H1 (cell line): ENCODE measurements around the gene KRT83. TPM values are rescaled to one million over a fixed set of nuclear protein-coding genes. Genes with fewer than 3 reads are reported as not detected.
A peak's percentile ranks its signal among the peaks of the same experiment; 100 is the strongest.

Experiments
- CTCF ChIA-PET: fragments of 300-600 bp; sonication (Branson Sonifier 250); formaldehyde crosslinking; loops from one replicate; lab custom pipeline; 2021; ENCODE audit not compliant: partially characterized antibody; lab: Charles Lee
- POLR2A ChIA-PET: fragments of 300-600 bp; sonication (Branson Sonifier 250); formaldehyde crosslinking; loops from one replicate; lab custom pipeline; 2021; ENCODE audit warnings: inconsistent platforms; ENCODE audit not compliant: partially characterized antibody; lab: Charles Lee
- DNase-seq, 2 experiments: peaks; one replicate each; pipeline versions ENCODE4 v3.0.0 to v3.0.0-alpha.2; 2010 to 2022; ENCODE audit warnings: low spot score in 2 of 2, low read depth in 1 of 2, mixed read lengths in 1 of 2
- FAIRE-seq: peaks from 2 replicates; lab custom pipeline; 2011; peaks lifted over from hg19 to GRCh38; lab: Jason Lieb, UNC
- H2AFZ ChIP-seq: 2 replicates; pipeline ENCODE4 v1.8.1; 2012; ENCODE audit warnings: low read length, inconsistent platforms
- H2AK5ac ChIP-seq: 2 replicates; pipeline ENCODE4 v1.6.1; 2013; ENCODE audit warnings: low read depth, low read length
- H2BK120ac ChIP-seq: replicated peaks from 2 replicates; pipeline ENCODE3; 2013; ENCODE audit warnings: low read depth, low read length, inconsistent platforms
- H2BK12ac ChIP-seq: 2 replicates; pipeline ENCODE4 v1.6.1; 2013; ENCODE audit warnings: low read depth, low read length
- H2BK15ac ChIP-seq: 2 replicates; pipeline ENCODE4 v1.6.1; 2013; ENCODE audit warnings: low read length
- H2BK20ac ChIP-seq: 2 replicates; pipeline ENCODE4 v1.6.1; 2013; ENCODE audit warnings: low read length
- H2BK5ac ChIP-seq: 2 replicates; pipeline ENCODE4 v1.6.1; 2013; ENCODE audit warnings: low read depth, low read length
- H3K14ac ChIP-seq: 2 replicates; pipeline ENCODE4 v1.6.1; 2013; ENCODE audit warnings: inconsistent platforms; ENCODE audit not compliant: insufficient read length
- H3K18ac ChIP-seq: 2 replicates; pipeline ENCODE4 v1.6.1; 2013; ENCODE audit warnings: low read length; ENCODE audit errors: extremely low read depth
- H3K23ac ChIP-seq: 2 replicates; pipeline ENCODE4 v1.6.1; 2013; ENCODE audit warnings: inconsistent platforms; ENCODE audit not compliant: insufficient read length
- H3K23me2 ChIP-seq: 2 replicates; pipeline ENCODE4 v1.6.1; 2013; ENCODE audit warnings: low read depth, low read length
- H3K27ac ChIP-seq: 2 replicates; pipeline ENCODE4 v1.6.1; 2011; ENCODE audit warnings: low read depth, low read length, inconsistent platforms
- H3K27me3 ChIP-seq, 4 experiments: replicated peaks in 1 of 4; 1 replicate in 1 of 4; 2 replicates in 3 of 4; pipeline versions ENCODE4 v1.6.1 to v1.8.1; 2011 to 2013; ENCODE audit warnings: low read length in 3 of 4, mild to moderate bottlenecking in 3 of 4, inconsistent platforms in 2 of 4, mixed read lengths in 2 of 4, moderate library complexity in 1 of 4; ENCODE audit not compliant: control insufficient read depth in 3 of 4, insufficient read depth in 3 of 4; ENCODE audit errors: extremely low read depth in 1 of 4
- H3K36me3 ChIP-seq, 4 experiments: 2 replicates each; pipeline versions ENCODE4 v1.6.1 to v1.8.1; 2011 to 2013; ENCODE audit warnings: mild to moderate bottlenecking in 4 of 4, low read length in 3 of 4, moderate library complexity in 2 of 4, control low read depth in 1 of 4, inconsistent platforms in 1 of 4; ENCODE audit not compliant: insufficient read depth in 4 of 4, control insufficient read depth in 2 of 4
- H3K4ac ChIP-seq: replicated peaks from 2 replicates; pipeline ENCODE3; 2013; ENCODE audit warnings: low read length, low read depth, mixed read lengths, inconsistent platforms; ENCODE audit not compliant: insufficient read length
- H3K4me1 ChIP-seq, 4 experiments: replicated peaks in 1 of 4; 1 replicate in 1 of 4; 2 replicates in 3 of 4; pipeline versions ENCODE4 v1.6.1 to v1.8.1; 2011 to 2013; ENCODE audit warnings: low read length in 3 of 4, inconsistent platforms in 2 of 4, mixed read lengths in 1 of 4; ENCODE audit not compliant: insufficient read depth in 4 of 4, control insufficient read depth in 3 of 4
- H3K4me2 ChIP-seq, 2 experiments: 2 replicates each; pipeline versions ENCODE4 v1.6.1 to v1.8.1; 2011 to 2013; ENCODE audit warnings: low read depth in 2 of 2, low read length in 2 of 2, control low read depth in 1 of 2, inconsistent platforms in 1 of 2, mild to moderate bottlenecking in 1 of 2; ENCODE audit not compliant: insufficient read depth in 1 of 2
- H3K4me3 ChIP-seq, 4 experiments: fragments of 200-600, 300-600 bp in 1 of 4; sonication (generic), shearing (Covaris generic), sonication (Bioruptor Twin) in 1 of 4; 2 replicates each; pipeline versions ENCODE4 v1.5.1 to v1.8.1; 2011 to 2016; ENCODE audit warnings: low read length in 4 of 4, low read depth in 3 of 4, control low read depth in 2 of 4, inconsistent platforms in 2 of 4, mild to moderate bottlenecking in 2 of 4, mixed read lengths in 1 of 4, moderate library complexity in 1 of 4; ENCODE audit not compliant: insufficient read depth in 2 of 4; ENCODE audit errors: extremely low read depth in 1 of 4
- H3K56ac ChIP-seq: replicated peaks from 2 replicates; pipeline ENCODE3; 2013; ENCODE audit warnings: low read depth, mild to moderate bottlenecking, mixed read lengths, low read length, inconsistent platforms; ENCODE audit not compliant: insufficient read length
- H3K79me1 ChIP-seq: 2 replicates; pipeline ENCODE4 v1.6.1; 2013; ENCODE audit warnings: low read depth, low read length, control low read depth
- H3K79me2 ChIP-seq, 2 experiments: 2 replicates each; pipeline versions ENCODE4 v1.6.1 to v1.8.1; 2012 to 2013; ENCODE audit warnings: low read length in 2 of 2, mild to moderate bottlenecking in 2 of 2, inconsistent platforms in 1 of 2; ENCODE audit not compliant: insufficient read depth in 2 of 2, control insufficient read depth in 1 of 2
- H3K9ac ChIP-seq, 4 experiments: replicated peaks in 1 of 4; 1 replicate in 1 of 4; 2 replicates in 3 of 4; pipeline versions ENCODE4 v1.6.1 to v1.8.1; 2011 to 2013; ENCODE audit warnings: low read depth in 3 of 4, low read length in 3 of 4, control low read depth in 2 of 4, mild to moderate bottlenecking in 2 of 4, moderate library complexity in 2 of 4, inconsistent platforms in 1 of 4; ENCODE audit errors: extremely low read depth in 1 of 4
- H3K9me3 ChIP-seq, 2 experiments: 2 replicates each; pipeline versions ENCODE4 v1.6.1 to v1.8.1; 2012 to 2013; ENCODE audit warnings: mild to moderate bottlenecking in 2 of 2, moderate library complexity in 2 of 2, control low read depth in 1 of 2, inconsistent platforms in 1 of 2, low read depth in 1 of 2, low read length in 1 of 2, mixed read lengths in 1 of 2; ENCODE audit not compliant: insufficient read depth in 2 of 2
- H4K20me1 ChIP-seq, 2 experiments: replicated peaks in 1 of 2; 2 replicates each; pipeline versions ENCODE3 to v1.8.1; 2011 to 2013; ENCODE audit warnings: inconsistent platforms in 2 of 2, low read length in 2 of 2, mild to moderate bottlenecking in 1 of 2; ENCODE audit not compliant: insufficient read depth in 2 of 2, control insufficient read depth in 1 of 2
- H4K5ac ChIP-seq: 2 replicates; pipeline ENCODE4 v1.6.1; 2013; ENCODE audit warnings: low read length, low read depth, mixed read lengths, inconsistent platforms; ENCODE audit not compliant: insufficient read length
- H4K8ac ChIP-seq: 2 replicates; pipeline ENCODE4 v1.8.0; 2013; ENCODE audit warnings: mild to moderate bottlenecking, moderate library complexity, low read length, inconsistent platforms; ENCODE audit not compliant: insufficient read depth; ENCODE audit errors: extremely low read depth
- H4K91ac ChIP-seq: replicated peaks from 2 replicates; pipeline ENCODE3; 2013; ENCODE audit warnings: low read length, mixed read lengths, inconsistent platforms; ENCODE audit not compliant: insufficient read length
- ATF2 ChIP-seq: IDR thresholded peaks from 2 replicates; pipeline ENCODE4 v1.6.1; 2012; ENCODE audit warnings: low read length, inconsistent platforms
- CBX8 ChIP-seq: fragments of 300-800, 300-1000 bp; sonication (generic); IDR thresholded peaks from 2 replicates; pipeline ENCODE4 v1.7.1; 2016; ENCODE audit warnings: low read depth, low read length, borderline replicate concordance
- FOSL1 ChIP-seq: IDR thresholded peaks from 2 replicates; pipeline ENCODE4 v1.6.1; 2011; ENCODE audit warnings: mild to moderate bottlenecking, low read depth, low read length, moderate library complexity; ENCODE audit not compliant: insufficient read depth
- JUND ChIP-seq: IDR thresholded peaks from 2 replicates; pipeline ENCODE4 v1.6.1; 2011; ENCODE audit warnings: mild to moderate bottlenecking, improper control_type of control experiment, low read length
- KDM1A ChIP-seq: fragments of 200-600, 300-600 bp; sonication (generic); IDR thresholded peaks from 2 replicates; pipeline ENCODE4 v1.7.1; 2016; ENCODE audit warnings: mild to moderate bottlenecking, low read length, borderline replicate concordance
- POLR2A ChIP-seq, 2 experiments: IDR thresholded peaks; 1 replicate in 1 of 2; 2 replicates in 1 of 2; pipeline ENCODE4 v1.6.1; 2011; ENCODE audit warnings: low read depth in 2 of 2, low read length in 2 of 2, mild to moderate bottlenecking in 2 of 2; ENCODE audit errors: control extremely low read depth in 1 of 2
- POU5F1 ChIP-seq: IDR thresholded peaks from 2 replicates; pipeline ENCODE4 v1.6.1; 2011; ENCODE audit warnings: low read depth, mild to moderate bottlenecking, low read length, moderate library complexity
- ZNF274 ChIP-seq: IDR thresholded peaks from 2 replicates; pipeline ENCODE4 v1.7.0; 2012; ENCODE audit warnings: low read length, borderline replicate concordance; ENCODE audit errors: extremely low read depth
- whole genome bisulfite sequencing, 2 experiments: shearing (Covaris generic) in 1 of 2; methylation state at CpG; one replicate each; pipeline versions ENCODE4 v1.1.6 to v1.1.7; 2013 to 2015; ENCODE audit warnings: low lambda C conversion rate in 2 of 2, mixed read lengths in 2 of 2, inconsistent platforms in 1 of 2, low coverage in 1 of 2, missing lambda C conversion rate in 1 of 2; ENCODE audit not compliant: insufficient replicate concordance in 2 of 2, insufficient coverage in 1 of 2, insufficient read length in 1 of 2; ENCODE audit errors: extremely low coverage in 1 of 2, missing lambda C conversion rate in 1 of 2; 5-methylcytosine and 5-hydroxymethylcytosine counted together
- polyA plus RNA-seq, 7 experiments: library from polyadenylated mRNA; depleted of rRNA in 3 of 7; stranded (reverse) in 5 of 7; unstranded in 2 of 7; fragments of >200 nt in 5 of 7; fragments of 200-250 nt in 2 of 7; gene quantifications; 1 replicate in 5 of 7; 2 replicates in 1 of 7; 4 replicates in 1 of 7; pipeline versions ENCODE4 v1.2.1 to v1.2.3, GENCODE V29; 2011 to 2013; ENCODE audit warnings: missing spikeins in 2 of 7, mixed read lengths in 2 of 7
- total RNA-seq: library from RNA; stranded (reverse); fragmentation: NEBNext Ultra II Directional; extraction: Animal tissue kit (Norgen Biotek cat#: 25700); gene quantifications from 2 replicates; pipeline ENCODE4 v1.2.1, GENCODE V29; 2021

Gene KRT83
- total and polyA plus RNA-seq, 2 of the 8 experiments (the other 6 are each of a cell fraction or from before 2014, with no cell fraction given), result not detected

- Histone ChIP-seq H3K18ac (no peak within 1 kb of the TSS), H3K9me3 (no peaks in the 10 kb centered on the region), H4K20me1 (peaks cover 0 to 2% of the 10 kb centered on the region in 2 experiments), H3K79me1 (no peaks in the 10 kb centered on the region), H3K9ac (no peak within 1 kb of the TSS), H3K36me3 (no peaks in the 10 kb centered on the region), H3K27ac (no peak within 1 kb of the TSS), H4K5ac (no peak within 1 kb of the TSS), H3K79me2 (no peaks in the 10 kb centered on the region), H3K56ac (no peak within 1 kb of the TSS), H4K91ac (no peak within 1 kb of the TSS), H3K14ac (no peak within 1 kb of the TSS), H3K23me2 (no peaks in the 10 kb centered on the region), H3K27me3 (no peaks in the 10 kb centered on the region), H2AFZ (no peak within 1 kb of the TSS), H2BK12ac (0 out of 2 replicates have a peak within 1 kb of the TSS, but pooled peaks have one; percentile 27), H3K4me1 (no peaks in the 10 kb centered on the region), H4K8ac (no peak within 1 kb of the TSS; the same call in 1 of the 2 replicates), H2AK5ac (no peak within 1 kb of the TSS; the same call in 1 of the 2 replicates), H3K4ac (no peak within 1 kb of the TSS), H3K4me2 (no peak within 1 kb of the TSS), H2BK120ac (no peak within 1 kb of the TSS), H2BK20ac (no peak within 1 kb of the TSS), H2BK15ac (no peak within 1 kb of the TSS), H2BK5ac (peak within 1 kb of the TSS; percentile 52; the same call in 1 of the 2 replicates), H3K23ac (no peak within 1 kb of the TSS), H3K4me3 (no peak within 1 kb of the TSS)
- POLR2A ChIA-PET, result no interaction called here
- FAIRE-seq (no peak), DNase-seq (no peak)
- no peak for TF ChIP-seq CBX8
- no peak for TF ChIP-seq KDM1A
- no peak for TF ChIP-seq FOSL1
- TF ChIP-seq JUND, result no peak
- no peak for TF ChIP-seq ZNF274
- TF ChIP-seq ATF2, result no peak
- no peak for TF ChIP-seq POLR2A (IDR thresholded peaks at IDR 0.05; ENCODE audit: control extremely low read depth in 1 of 2, low read depth in 2 of 2, low read length in 2 of 2)
- no peak for TF ChIP-seq POU5F1
- CTCF ChIA-PET, result interaction anchor here (0.8 to 8.6 kb wide), 15 partner anchors 9 to 510 kb away, joined by 3 to 105 read pairs (median 5); partner anchors contain the start of gene KRT84
- 88% methylated on average over 35 of the region's 42 CpGs; no CpG with 5 or more reads in 1 of the 2 experiments for WGBS, 2 experiments
Measured at GRCh38 chr12:52366738-52367485, 45.7 kb upstream of the KRT83 start, which contains the start of gene KRT85. TSS of gene KRT85 (minus strand) at chr12:52367481. CDS start at chr12:52367405, 76 bp downstream.
